ENCODE results near the gene TAF7L. TPM values are rescaled to one million over a fixed set of nuclear protein-coding genes. Genes with fewer than 3 reads are reported as not detected.

Gene TAF7L
- total and polyA plus RNA-seq, 2 donors (not counting 3 experiments of a cell fraction or from before 2014, with no cell fraction given) = 0.70 to 1.8 TPM

GRCh38 chrX:101237041-101237440 lies 54.1 kb downstream of the TAF7L start:
- no peak overlapping the region for H3K9ac ChIP-seq (replicated peaks; ENCODE audit: extremely low read depth, insufficient read depth, low read length)
- no peak overlapping the region for H2AFZ ChIP-seq (ENCODE audit: low read depth, low read length)
- intact Hi-C loops (cut with micrococcal nuclease) = no loop called here
- no peak overlapping the region for H3K27ac ChIP-seq (ENCODE audit: insufficient read depth, low read depth, low read length)
- H3K9me1 ChIP-seq (replicated peaks; ENCODE audit: control insufficient read depth, extremely low read depth, insufficient read depth, low read length) = no peaks in the 10 kb centered on the region
- no TSS peak for BruUV-seq (replicated peaks)
- DNase-seq (ENCODE audit: low read depth, low spot score) (no peak), FAIRE-seq (no peak)
- no peak for TF ChIP-seq MYC (IDR thresholded peaks at IDR 0.05; ENCODE audit: low read depth, low read length)
- TF ChIP-seq POLR2A (IDR thresholded peaks at IDR 0.05; ENCODE audit: low read depth, low read length) = no peak
- no peak for TF ChIP-seq EZH2 (IDR thresholded peaks at IDR 0.05; ENCODE audit: borderline replicate concordance, low read depth, low read length, severe bottlenecking)
- no peak overlapping the region for H3K4me3 ChIP-seq (replicated peaks in 1 of 3; ENCODE audit: insufficient read depth in 1 of 3, low read depth in 1 of 3, low read length in 3 of 3)
- H3K4me2 ChIP-seq (ENCODE audit: insufficient read depth, low read length) = no peak overlapping the region
- no peaks in the 10 kb centered on the region for H3K9me3 ChIP-seq (replicated peaks; ENCODE audit: control insufficient read depth, insufficient read depth, low read length)
- H4K20me1 ChIP-seq (replicated peaks; ENCODE audit: control insufficient read depth, extremely low read depth, insufficient read depth, low read length) = no peaks in the 10 kb centered on the region
- CTCF ChIA-PET = no interaction called here
- POLR2A ChIA-PET = no interaction called here
- no peaks in the 10 kb centered on the region for H3K27me3 ChIP-seq (ENCODE audit: control insufficient read depth in 2 of 2, insufficient read depth in 2 of 2, low read length in 2 of 2)
- H3K4me1 ChIP-seq (ENCODE audit: control insufficient read depth, extremely low read depth, insufficient read depth, low read length) = no peaks in the 10 kb centered on the region
- H3K36me3 ChIP-seq (ENCODE audit: control insufficient read depth in 2 of 2, extremely low read depth in 1 of 2, insufficient read depth in 2 of 2, low read length in 2 of 2) = no peaks in the 10 kb centered on the region
- dilution Hi-C loops (cut with MboI; ENCODE audit: extremely low pct_ligation_motif_present, low sequenced_read_pairs) = no loop called here
- no peaks in the 10 kb centered on the region for H3K79me2 ChIP-seq (ENCODE audit: control insufficient read depth, insufficient read depth, low read length)

- POLR2A ChIA-PET = no interaction called here
- intact Hi-C loops (cut with micrococcal nuclease) = no loop called here
These were observed 58.8 kb downstream of the TAF7L start for GRCh38 chrX:101232316-101232715.

More at GRCh38 chrX:101232316-101232715, 58.8 kb downstream of the TAF7L start:
- no peak overlapping the region for H3K4me2 ChIP-seq (ENCODE audit: insufficient read depth, low read length)
- H3K9me3 ChIP-seq (replicated peaks; ENCODE audit: control insufficient read depth, insufficient read depth, low read length) = no peaks in the 10 kb centered on the region
- peak; percentile 71 for FAIRE-seq
- peak overlapping the region; percentile 49 for H2AFZ ChIP-seq (ENCODE audit: low read depth, low read length)
- no peaks in the 10 kb centered on the region for H3K79me2 ChIP-seq (ENCODE audit: control insufficient read depth, insufficient read depth, low read length)
- TF ChIP-seq CTCF (IDR thresholded peaks at IDR 0.05; ENCODE audit: extremely low read depth in 1 of 2, insufficient read depth in 1 of 2, low read depth in 1 of 2, low read length in 2 of 2) (no peak), POLR2A (IDR thresholded peaks at IDR 0.05; ENCODE audit: low read depth, low read length) (no peak), MYC (IDR thresholded peaks at IDR 0.05; ENCODE audit: low read depth, low read length) (no peak), JUN (IDR thresholded peaks at IDR 0.05; ENCODE audit: borderline replicate concordance, insufficient read depth, insufficient read length, low read depth) (no peak), POLR2AphosphoS5 (IDR thresholded peaks at IDR 0.05; ENCODE audit: insufficient read depth, low read depth, low read length) (no peak), FOS (IDR thresholded peaks at IDR 0.05; ENCODE audit: borderline replicate concordance, insufficient read depth, low read length) (no peak), EZH2 (IDR thresholded peaks at IDR 0.05; ENCODE audit: borderline replicate concordance, low read depth, low read length, severe bottlenecking) (no peak), GATA2 (IDR thresholded peaks at IDR 0.05; ENCODE audit: insufficient read depth, insufficient read length, low read depth, low read length) (no peak), MAX (IDR thresholded peaks at IDR 0.05; ENCODE audit: insufficient read depth, insufficient read length) (no peak)
- CTCF ChIA-PET = no interaction called here
- no peaks in the 10 kb centered on the region for H3K36me3 ChIP-seq (ENCODE audit: control insufficient read depth in 2 of 2, extremely low read depth in 1 of 2, insufficient read depth in 2 of 2, low read length in 2 of 2)
- H3K27me3 ChIP-seq (ENCODE audit: control insufficient read depth in 2 of 2, insufficient read depth in 2 of 2, low read length in 2 of 2) = no peaks in the 10 kb centered on the region
- no peaks in the 10 kb centered on the region for H4K20me1 ChIP-seq (replicated peaks; ENCODE audit: control insufficient read depth, extremely low read depth, insufficient read depth, low read length)
- no peak overlapping the region for H3K4me3 ChIP-seq (replicated peaks in 1 of 3; ENCODE audit: insufficient read depth in 1 of 3, low read depth in 1 of 3, low read length in 3 of 3)
- H3K9me1 ChIP-seq (replicated peaks; ENCODE audit: control insufficient read depth, extremely low read depth, insufficient read depth, low read length) = no peaks in the 10 kb centered on the region
- dilution Hi-C loops (cut with MboI; ENCODE audit: extremely low pct_ligation_motif_present, low sequenced_read_pairs) = no loop called here
- peaks cover 6% of the 10 kb centered on the region for H3K4me1 ChIP-seq (ENCODE audit: control insufficient read depth, extremely low read depth, insufficient read depth, low read length)
- no TSS peak for BruUV-seq (replicated peaks)
- no peak for DNase-seq (ENCODE audit: low read depth, low spot score)
- no peak overlapping the region for H3K27ac ChIP-seq (ENCODE audit: insufficient read depth, low read depth, low read length)
- H3K9ac ChIP-seq (replicated peaks; ENCODE audit: extremely low read depth, insufficient read depth, low read length) = no peak overlapping the region

All from endothelial cell of umbilical vein (primary cell).